Stimulated activated CD8-positive, alpha-beta memory T cell treated with anti-CD3 and anti-CD28 coated beads, Interleukin-4, amount 100 ng/mL, for 1 hour (primary cell): ENCODE measurements around the gene ZNF418.
"Not testable (repeated sequence)": the region's sequence is repeated elsewhere in the genome, so short reads cannot be mapped to it uniquely, and the experiment has no call there.

Experiments used
- DNase-seq, 2 donors: peaks; one replicate each; pipeline ENCODE4 v3.0.0-alpha.2; 2020; ENCODE audit warnings: low read depth in 2 of 2, low spot score in 1 of 2

ZNF418 gene

DNA sequence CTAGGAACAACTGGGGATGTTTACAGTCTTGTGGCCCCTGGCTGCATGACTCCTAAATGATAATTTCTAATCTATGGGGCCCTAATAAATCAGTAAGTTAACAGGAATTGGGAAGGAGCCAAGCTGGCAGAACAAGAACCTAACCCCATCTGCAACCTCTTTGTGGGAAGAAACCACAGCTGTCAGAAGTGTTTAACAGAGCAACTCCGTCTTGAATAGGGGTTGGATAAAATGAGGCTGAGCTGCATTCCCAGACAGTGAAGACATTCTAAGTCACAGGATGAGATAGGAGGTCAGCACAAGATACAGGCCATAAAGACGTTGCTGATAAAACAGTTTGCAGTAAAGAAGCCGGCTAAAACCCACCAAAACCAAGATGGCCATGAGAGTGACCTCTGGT, 44.5 kb downstream of the ZNF418 start:
- DNase-seq: not testable (repeated sequence)

DNA sequence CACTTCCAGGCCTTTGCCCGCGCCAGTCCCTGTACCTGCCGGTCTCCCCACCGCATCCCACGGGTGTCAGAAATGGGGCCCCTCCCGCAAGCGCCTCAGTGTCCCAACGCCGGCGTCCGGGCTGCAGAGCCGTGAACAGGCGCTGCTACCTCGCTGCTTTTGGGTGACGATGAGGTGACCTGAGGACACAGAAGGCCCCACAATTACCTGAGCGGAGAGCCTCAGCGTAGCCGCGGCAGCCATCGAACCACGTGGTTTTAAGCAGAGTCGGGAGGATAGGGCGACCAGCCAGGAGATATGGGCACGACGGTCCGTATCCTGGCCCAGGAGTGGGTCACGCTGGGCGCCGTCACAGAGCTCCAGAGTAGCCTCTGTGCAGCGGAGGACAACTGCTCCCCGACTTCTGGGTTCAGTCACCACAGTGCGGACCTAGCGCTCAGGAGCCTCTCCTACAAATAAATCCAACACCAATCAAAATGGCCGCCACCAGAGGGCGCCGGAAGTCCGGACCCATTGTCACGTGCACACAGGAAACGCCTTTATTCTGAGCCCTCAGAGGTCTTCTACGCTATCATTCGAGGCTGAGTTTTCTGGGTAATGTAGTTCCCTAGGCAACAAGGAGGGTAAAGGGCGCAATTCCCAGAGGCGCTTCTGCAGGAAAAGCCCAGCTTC, 46.5 kb downstream of the ZNF418 start, which contains the start of gene ZNF814:
Gene ZNF814 (minus strand): TSS at position 478 of the 672 bp plus-strand sequence. CDS start 235 bp downstream, at position 243.
- peak; percentile 63 to 67 for DNase-seq

DNA sequence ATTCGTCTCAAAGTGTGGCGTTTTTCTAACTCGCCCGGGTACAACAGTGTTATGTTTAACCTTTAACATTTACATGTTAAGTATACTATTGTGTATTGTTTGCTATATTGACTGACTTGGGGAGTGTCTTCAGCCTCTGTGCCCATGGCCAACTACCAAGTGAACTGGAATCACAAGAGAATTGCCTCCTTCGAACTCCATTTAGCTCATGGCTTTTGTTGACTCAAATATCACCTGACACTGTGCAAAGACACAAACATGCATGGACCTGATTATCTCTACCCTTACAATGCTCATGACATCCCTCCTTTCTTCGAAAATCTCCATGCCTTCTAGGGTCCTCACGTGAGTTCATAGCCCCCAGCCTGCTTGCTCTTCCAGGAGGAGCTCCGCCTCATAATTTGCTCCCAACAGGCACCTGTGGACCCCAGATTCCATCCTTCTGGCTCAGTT, 47.1 kb downstream of the ZNF418 start:
- no peak for DNase-seq

- no peak for DNase-seq
Measured at GRCh38 chr19:57887195-57887941, 47.8 kb downstream of the ZNF418 start.

DNA sequence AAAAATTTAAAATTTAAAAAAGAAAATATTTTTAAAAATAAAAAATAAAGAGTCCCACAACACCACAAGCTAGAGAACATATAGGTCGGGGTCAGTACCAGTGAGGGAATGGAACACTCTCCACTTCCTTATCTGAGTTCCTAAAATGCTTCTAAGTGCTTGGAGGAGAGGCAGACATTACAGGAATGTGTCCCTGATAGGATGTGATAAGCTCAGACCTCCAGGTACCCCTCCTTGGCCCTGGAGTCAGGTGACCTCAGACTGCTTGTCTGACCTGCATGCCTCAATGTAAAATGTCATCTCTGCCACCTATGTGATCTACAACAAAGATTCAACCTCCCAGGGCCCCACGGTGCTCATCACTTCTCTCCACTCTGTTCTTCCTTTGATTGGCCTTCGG, 49.2 kb downstream of the ZNF418 start:
- no peak for DNase-seq

- not testable (repeated sequence) for DNase-seq
Measured at GRCh38 chr19:57873883-57874799, 61.1 kb downstream of the ZNF418 start.

DNA sequence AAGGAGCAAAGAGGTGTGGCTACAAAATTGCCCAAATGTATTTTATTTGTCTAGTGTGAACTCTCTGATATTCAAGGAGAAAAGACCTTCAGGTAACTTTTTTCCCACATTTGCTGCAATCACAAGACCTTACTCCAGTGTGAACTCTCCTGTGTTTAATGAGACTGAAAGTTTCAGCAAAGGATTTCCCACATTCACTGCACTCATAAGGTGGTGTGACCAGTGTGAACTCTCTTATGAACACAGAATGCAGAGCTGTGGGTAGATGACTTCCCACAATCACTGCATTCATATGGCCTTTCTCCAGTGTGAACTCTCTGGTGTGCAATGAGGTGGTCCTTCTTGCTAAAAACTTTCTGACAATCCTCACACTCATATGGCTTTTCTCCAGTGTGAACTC, 62.8 kb downstream of the ZNF418 start:
- no peak for DNase-seq
